Fibroblast of mammary gland (primary cell): Measurements from ENCODE around the gene SEZ6L.

Experiments used
- DNase-seq: peaks from one replicate; pipeline ENCODE4 v3.0.0-alpha.2; 2010; ENCODE audit warnings: low read depth
- H3K4me3 ChIP-seq: 2 replicates; pipeline ENCODE4 v1.5.1; 2011; ENCODE audit warnings: low read depth, mild to moderate bottlenecking, low read length, moderate library complexity; ENCODE audit not compliant: control insufficient read depth
- CTCF ChIP-seq: conservative IDR thresholded peaks from 2 replicates; pipeline ENCODE4 v1.5.1; 2011; ENCODE audit warnings: low read depth, low read length, inconsistent platforms; ENCODE audit not compliant: control insufficient read depth, insufficient read depth

The SEZ6L gene

GRCh38 chr22:26310616-26311015 lies 141.4 kb downstream of the SEZ6L start:
- no peak for TF ChIP-seq CTCF
- H3K4me3 ChIP-seq: no peak overlapping the region
- DNase-seq: no peak

GRCh38 chr22:26313291-26313690 lies 144.0 kb downstream of the SEZ6L start:
- TF ChIP-seq CTCF: no peak
- no peak overlapping the region for H3K4me3 ChIP-seq

GRCh38 chr22:26314171-26314570 lies 144.9 kb downstream of the SEZ6L start:
- no peak overlapping the region for H3K4me3 ChIP-seq
- DNase-seq: no peak
- no peak for TF ChIP-seq CTCF

More at GRCh38 chr22:26313291-26313690, 144.0 kb downstream of the SEZ6L start:
- DNase-seq: no peak

- TF ChIP-seq CTCF: no peak
- no peak for DNase-seq
- no peak overlapping the region for H3K4me3 ChIP-seq
Observed at GRCh38 chr22:26314656-26315055, 145.4 kb downstream of the SEZ6L start.

- no peak overlapping the region for H3K4me3 ChIP-seq
- no peak for TF ChIP-seq CTCF
- no peak for DNase-seq
Observed at GRCh38 chr22:26316732-26317285, 147.5 kb downstream of the SEZ6L start.

- H3K4me3 ChIP-seq: no peak overlapping the region
- TF ChIP-seq CTCF: no peak
- no peak for DNase-seq
Observed at GRCh38 chr22:26318975-26319374, 149.7 kb downstream of the SEZ6L start.

GRCh38 chr22:26320447-26320846 lies 151.2 kb downstream of the SEZ6L start:
- TF ChIP-seq CTCF: no peak
- no peak overlapping the region for H3K4me3 ChIP-seq
- DNase-seq: no peak
